CD4-positive, alpha-beta T cell treated with Interleukin-15 for 1 hour (primary cell): ENCODE results near the gene AMBRA1.
"Not testable (repeated sequence)": the region's sequence is repeated elsewhere in the genome, so short reads cannot be mapped to it uniquely, and the experiment has no call there.

Experiments used
- DNase-seq: peaks from one replicate; pipeline ENCODE4 v3.0.0-alpha.2; 2020

The AMBRA1 gene

DNA sequence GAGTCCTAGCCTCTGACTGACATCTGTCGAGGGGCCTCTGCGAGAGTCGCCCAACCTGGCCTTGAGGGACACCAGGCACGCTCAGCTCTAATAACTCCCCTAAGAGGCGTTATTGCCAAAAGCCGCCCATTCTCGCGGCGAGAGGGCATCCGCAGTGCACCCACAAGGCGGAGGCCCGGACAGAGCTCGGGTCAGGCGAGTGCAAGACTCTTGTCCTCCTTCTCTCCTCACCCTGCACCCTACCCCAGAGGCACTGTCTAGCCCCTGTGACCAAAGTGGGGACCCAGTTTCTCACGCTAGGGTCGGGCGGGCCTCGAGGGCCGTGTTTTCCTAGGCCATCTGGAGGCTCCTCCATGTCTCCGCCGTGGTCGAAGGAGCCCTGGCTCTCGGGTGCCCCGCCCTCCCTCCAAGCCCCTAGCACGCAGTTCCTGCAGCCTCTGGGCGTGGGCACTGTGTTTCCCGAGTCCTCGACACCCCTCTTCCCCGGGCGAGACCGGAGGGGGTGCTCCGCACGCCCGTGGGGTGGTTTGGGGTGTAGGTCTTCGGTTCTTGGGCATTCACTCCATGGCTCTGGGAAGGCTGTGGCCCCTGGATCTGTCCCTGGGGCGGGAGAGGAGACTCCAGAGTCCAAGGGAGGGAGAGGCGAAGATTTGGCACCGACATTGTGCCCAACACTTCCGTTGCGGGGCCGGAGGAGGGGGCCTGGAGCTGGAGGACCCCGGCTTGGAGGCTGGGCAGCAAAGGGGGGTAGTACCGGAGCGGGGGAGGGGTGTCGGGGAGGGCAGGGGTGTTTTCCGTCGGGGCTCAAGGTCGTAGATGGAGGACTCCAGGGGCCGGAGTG lies 203.3 kb downstream of the AMBRA1 start:
- DNase-seq, result no peak

DNA sequence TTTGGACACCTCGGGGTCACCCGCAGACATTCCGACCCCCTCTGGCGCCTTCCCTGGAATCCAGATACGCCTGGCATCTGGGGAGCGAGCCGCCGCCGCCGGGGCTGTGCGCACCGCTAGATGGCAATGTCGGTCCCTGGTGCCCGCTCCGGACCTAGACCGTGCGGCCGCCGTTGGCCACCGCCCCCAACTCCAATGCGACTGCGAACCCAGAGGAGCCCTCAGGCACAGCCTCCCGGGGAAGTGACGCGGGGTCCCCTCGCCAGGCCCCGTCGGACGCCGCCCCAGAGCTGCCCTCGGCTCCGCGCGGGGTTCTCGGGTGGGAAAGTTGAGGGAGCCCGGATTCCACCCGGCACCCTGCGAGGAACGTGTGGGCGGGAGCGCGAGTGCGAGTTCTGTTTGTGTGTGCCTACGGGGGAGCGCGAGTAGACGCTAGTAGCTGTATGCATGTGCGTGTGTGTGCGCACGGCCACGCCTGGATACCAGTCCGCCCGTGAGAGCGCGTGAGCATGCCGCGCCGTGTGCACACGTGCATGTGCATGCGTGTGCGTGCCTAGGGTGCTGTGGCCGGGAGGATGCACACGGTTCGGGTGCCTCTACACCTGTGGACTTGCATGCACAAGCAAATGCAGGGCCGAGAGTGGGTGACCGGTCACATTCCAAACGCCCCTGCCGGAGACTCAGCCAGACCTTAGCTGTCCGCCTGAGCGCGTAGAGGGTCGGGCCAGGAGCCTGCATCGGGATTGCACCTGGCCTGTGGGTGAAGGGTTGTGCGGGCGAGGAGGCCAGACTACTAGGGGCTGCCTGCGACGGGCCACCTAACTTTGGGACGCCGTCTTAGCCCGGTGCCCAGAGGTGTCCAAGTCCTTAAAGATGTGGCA lies 204.1 kb downstream of the AMBRA1 start:
- DNase-seq, result no peak

DNA sequence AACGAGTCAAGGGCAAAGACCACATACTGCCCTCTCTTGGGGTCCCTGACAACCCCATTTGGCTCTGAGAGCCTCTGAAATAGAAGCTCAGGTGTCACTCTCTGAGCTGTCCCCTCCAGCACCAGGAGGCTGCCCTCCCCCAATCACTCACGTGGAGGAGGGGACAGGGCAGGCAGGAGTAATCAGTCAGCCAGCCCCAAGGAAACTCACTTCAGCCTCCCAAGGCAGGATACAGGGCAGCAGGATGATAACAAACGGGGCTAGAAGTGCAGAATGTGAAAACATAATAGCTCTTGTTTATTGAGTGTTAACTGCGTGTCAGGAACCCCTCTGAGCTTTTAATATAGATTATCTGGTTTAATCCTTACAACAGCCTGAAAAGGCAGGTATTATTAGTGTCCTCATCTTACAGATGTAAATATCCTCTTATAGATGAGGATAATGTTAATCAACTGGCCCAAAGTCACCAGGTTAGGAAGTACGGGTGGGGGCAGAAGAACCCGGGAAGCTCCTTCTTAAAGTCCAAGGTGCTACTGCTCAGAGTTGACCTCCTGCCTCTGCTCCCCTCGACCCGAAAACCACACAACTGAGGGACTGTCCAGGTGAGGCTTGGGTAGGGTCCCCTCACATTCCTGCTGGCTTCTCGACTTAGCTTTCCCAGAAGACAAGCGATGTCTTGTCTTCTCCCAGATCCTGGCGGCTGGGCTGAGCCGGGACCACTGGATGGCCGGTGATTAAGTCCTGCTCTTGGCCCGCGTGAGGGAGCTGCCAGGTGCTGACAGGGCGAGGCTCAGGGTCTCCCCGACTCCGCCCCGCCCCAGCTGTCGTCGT lies 205.0 kb downstream of the AMBRA1 start:
- no peak for DNase-seq

DNA sequence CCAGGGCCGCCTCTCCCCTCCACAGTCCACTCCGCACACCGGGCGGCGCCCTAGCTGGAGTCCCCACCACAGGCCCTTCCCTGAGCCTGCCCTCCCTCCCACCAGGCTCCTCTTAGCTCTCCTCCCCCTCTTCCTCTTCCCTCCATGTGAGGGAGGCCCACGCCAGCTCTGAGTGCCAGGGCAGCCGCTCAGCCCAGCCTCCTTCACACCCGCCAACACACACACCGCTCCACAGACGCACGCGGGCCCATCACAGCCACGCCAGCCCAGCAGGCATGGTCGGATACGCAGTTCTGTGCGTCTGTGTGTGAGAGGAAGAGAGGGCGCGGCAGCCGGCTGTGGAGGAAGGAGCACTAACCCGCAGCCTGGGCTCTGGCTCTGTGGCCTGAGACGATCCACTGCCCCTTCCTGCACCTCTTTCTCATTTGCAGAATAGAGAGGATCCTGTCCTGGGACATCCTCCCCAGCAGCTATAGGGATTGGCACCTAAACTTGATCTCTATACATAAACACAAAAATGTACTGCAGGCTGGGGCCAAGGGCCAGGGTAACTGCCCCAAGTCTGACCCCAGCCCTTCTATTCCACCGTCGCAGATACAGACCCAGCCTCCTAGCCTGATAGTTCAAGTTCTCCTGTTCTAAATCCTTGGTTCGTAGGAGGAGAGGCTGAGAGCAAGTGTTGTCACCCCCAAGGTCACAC lies 205.8 kb downstream of the AMBRA1 start:
- DNase-seq, result no peak

DNA sequence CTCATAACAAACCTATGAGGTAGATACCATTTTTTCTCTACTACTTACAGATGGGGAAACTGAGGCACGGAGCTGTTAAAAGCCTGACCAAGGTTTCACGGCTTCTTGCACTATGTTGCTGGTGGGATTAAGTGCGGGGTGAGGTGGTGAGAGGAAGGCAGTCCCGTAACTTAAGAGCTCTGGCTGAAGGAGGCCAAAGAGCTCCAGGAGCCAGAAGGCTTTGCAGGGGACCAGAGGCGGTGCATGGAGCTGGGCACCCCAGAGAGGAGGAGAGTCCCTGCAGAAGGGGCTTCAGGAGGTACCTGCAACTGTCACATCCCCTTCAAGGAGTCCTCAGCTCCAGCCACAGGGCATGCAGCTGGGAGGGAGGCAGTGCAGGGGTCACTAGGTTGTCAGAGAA lies 206.4 kb downstream of the AMBRA1 start:
- no peak for DNase-seq

DNA sequence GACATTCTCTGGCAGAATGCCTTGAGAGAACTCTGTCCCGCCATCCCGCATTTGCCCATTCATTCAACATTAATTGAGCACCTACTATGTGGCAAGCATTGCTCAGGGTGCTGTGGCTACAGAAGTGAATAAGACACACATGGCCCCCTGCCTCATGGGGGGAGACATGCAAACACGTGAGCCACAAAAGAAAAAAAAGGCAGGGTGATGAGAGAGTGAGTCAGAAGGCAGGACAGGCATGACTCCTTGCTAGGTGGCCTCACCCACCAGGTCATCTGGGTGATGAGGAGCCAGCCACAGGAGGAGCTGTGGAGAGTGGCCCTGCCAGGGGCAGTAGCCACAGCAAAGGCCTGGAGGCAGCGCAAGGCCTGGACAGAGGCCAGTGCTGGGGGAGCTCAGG lies 207.1 kb downstream of the AMBRA1 start:
- DNase-seq, result no peak

DNA sequence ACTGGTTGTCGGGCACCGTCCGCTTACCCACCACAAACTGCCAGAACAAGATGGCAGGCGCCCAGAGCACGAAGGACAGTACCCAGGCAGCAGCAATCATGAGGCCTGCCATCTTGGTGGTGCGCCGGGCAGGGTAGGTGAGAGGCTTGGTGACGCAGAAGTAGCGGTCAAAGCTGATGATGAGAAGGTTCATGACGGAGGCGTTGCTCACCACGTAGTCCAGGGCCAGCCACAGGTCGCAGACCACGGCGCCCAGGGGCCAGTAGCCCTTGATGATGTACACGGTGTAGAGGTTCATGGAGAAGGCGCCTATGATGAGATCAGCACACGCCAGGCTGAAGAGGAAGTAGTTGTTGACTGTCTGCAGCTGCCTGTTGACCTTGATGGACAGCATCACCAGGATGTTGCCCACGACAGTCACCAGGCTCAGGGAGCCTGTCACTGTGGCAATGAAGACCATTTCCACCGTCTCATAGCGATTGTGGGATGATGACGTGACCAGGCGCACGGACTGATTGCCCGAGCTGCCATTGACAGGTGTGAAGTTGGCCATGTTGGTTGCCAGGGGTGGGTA lies 207.7 kb downstream of the AMBRA1 start:
- DNase-seq, result no peak

DNA sequence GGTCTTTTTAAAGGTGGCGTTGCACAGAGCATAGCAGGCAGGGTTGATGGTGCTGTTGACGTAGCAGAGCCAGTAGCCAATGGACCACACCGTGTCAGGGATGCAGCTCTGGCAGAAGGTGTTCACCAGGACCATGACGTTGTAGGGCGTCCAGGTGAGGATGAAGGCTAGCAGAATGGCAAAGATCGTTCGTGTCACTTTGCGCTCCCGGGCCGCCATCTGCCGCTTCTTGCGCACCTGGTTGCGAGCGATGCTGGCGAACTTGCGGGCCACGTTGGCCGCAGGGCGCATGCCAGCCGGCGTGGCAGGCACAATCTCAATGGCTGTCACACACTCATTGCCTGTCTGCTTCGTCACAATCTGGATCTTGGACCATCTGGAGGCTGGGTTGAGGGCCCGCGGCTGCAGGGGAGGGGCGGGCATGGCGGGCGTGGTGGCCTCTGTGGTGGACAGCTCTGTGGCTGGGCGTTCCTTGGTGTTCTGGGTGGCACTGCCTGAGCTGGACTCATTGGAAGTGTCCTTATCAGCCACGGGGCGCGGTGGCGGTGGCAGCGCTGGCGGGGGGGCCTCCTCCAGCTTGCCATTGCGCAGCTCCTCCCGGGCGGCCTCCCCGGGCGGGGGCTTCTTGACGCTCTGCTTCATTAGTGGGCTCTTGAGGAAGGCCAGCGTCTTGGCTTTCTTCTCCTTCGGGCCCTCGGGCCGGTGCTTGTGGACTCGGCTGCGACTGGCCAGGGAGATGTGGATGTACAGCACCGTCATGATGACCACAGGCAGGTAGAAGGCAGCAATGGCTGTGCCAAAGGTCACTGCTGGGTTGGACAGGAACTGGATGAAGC lies 208.4 kb downstream of the AMBRA1 start:
- no peak for DNase-seq

DNA sequence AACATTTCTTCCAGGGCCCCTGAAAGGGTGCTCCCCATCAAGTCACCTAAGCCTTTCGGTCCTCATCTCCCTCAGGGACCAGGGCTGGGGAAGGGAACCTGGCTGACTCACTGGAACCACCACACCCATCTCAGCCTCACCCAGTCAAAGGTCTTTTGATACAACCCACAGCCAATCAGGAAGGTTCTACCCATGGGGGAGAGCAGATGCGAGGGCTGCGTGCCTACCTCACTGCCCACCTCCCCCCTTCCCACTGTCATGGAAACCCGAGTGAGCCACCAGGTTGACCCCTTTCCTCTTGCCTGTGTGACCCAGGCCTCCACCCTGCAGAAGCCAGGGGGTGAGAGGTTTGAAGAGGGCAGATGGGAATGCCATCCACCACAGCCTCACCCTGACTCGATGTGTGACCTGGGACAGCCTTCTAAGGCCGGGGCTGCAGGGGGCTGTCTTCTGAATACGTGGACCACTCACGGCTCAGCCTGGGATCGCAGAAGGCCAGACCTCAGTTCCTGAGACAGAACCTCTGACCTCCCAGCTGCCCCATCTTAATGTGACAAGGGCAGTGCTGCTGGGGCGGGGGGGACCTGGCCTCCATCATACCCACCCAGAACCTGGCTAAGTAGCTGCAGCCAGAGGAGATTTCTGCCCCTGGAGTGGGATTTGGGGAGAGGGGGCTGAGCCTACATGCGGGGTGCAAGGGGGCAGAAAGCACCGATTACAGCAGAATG lies 209.7 kb downstream of the AMBRA1 start:
- DNase-seq, result no peak

DNA sequence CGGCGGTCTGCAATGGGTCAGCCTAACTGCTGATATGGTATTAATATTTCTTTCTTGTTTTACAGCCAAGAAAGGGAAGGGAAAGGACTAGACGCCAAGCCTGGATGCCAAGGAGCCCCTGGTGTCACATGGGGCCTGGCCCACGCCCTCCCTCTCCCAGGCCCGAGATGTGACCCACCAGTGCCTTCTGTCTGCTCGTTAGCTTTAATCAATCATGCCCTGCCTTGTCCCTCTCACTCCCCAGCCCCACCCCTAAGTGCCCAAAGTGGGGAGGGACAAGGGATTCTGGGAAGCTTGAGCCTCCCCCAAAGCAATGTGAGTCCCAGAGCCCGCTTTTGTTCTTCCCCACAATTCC lies 210.4 kb downstream of the AMBRA1 start:
- no peak for DNase-seq

DNA sequence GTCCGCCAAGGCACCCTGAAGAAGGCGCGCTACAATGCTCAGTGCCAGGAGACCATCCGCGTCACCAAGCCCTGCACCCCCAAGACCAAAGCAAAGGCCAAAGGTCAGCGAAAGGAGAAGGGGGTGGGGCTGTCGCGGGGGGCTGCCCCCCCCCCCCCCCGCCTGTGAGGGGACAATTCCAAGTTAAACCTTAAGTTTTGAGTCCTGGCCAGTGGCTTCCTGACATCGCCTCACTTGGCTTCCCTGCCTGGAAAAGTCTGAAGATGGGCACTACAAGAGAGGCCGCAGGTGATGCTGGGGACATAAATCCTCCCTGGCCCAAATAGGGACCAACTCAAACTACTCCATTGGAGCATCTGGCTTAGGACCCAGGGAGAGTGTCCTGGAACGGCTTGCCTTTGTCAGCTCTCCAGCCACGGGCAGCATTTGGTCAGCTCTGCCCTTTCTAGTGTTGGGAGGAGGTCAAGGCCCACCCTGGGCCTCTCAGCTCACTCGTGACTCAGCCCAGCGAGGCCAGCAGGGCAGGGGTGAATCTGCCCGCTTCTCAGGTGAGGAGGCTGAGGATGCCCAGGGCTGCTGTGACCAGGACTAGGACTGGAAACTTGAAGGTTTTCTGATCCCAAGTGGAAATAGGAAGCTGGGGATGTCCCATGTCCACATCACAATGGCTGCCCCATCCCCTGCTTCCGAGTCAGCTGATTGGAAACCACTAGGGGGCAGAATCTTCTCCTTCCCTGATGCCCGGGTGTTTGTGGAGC lies 211.0 kb downstream of the AMBRA1 start:
- no peak for DNase-seq

DNA sequence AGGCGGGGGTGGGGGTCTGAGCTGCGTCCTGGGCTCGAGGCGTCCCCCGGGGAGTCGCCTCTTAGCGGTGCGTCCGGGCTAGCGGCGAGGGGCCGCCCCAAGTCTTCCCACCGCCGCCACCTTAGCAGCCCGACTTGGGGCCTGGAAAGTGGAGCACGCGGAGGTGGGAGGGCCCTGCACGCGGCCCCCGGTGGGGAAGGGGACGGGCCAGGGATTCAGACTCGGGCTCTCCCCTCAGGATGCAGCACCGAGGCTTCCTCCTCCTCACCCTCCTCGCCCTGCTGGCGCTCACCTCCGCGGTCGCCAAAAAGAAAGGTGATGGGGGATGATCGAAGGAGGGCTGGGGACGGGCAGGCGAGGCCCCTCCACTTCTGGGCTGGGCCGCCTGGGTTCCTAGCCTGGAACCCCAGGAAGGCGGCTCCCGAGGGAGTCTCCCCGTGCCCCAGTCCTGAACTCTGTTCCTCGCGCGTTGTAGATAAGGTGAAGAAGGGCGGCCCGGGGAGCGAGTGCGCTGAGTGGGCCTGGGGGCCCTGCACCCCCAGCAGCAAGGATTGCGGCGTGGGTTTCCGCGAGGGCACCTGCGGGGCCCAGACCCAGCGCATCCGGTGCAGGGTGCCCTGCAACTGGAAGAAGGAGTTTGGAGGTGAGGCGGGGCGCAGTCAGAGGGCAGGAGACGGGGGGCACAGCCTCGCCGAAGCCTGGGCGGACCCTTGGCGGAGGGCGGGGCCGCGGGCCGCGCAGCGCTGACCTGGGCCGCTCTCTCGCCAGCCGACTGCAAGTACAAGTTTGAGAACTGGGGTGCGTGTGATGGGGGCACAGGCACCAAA lies 211.8 kb downstream of the AMBRA1 start:
- DNase-seq, result no peak

DNA sequence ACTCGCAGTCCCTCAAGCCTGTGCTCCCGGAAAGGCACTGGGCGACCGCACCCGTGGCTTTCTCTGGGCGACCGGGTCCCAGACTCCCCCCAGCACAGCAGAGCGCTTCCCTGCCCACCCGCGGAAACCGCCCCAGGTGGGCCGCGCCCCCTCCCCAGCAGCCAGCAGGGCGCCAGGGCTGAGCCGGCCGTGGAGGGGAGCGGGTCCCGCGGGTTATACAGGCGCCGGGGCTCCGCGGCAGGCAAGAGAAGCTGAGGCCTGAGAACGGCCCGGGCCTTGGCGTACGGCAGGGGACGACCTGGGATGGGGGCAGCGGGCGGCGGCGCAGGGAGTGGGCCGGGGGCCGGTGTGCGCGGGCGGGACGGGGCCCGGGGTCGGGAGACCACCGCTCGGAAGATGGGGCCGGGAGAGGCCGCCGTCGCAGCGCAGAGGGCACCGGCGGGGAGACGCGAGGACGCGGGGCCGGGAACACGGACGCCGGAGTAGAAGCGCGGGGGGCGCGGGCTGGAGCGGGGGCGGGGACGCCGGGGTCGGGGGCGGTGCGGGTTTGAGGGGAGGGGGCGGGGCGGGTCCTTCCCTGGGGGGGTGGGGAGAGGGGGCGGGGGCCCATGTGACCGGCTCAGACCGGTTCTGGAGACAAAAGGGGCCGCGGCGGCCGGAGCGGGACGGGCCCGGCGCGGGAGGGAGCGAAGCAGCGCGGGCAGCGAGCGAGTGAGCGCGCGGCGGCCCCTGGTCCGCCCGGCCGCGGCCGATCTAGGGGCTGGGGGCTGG lies 212.6 kb downstream of the AMBRA1 start, which contains the start of gene MDK:
Gene MDK (plus strand): TSS at position 622 of the 771 bp plus-strand sequence. CDS start 389 bp downstream, outside the sequence.
- no peak for DNase-seq

DNA sequence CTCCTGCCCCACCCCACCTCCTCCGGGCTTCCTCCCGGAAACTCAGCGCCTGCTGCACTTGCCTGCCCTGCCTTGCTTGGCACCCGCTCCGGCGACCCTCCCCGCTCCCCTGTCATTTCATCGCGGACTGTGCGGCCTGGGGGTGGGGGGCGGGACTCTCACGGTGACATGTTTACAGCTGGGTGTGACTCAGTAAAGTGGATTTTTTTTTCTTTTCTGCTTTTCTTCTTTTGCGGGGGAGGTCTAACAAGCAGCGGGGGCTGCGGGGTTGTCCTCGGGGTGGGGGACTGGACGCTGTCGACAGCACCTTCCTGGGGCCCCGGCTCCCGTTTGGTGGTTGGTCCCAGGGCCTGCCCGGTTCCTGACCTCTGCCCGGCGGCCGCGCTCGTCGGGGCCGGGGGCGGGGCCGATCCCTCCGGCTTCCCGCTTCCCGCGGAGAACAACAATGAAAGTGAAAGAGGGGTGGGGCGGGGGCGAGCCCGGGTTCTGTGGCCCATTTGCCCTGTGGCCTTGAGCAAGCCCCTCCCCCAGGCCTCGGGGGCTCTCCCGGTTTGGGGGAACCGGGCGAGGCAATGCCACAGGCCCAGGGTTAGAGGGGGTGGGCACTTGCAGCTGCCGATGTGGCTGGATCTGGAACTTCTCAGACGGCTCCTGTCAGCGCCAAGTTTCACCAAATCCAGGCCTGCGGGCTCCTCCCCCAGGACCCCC lies 213.3 kb downstream of the AMBRA1 start:
- peak; percentile 45 for DNase-seq

DNA sequence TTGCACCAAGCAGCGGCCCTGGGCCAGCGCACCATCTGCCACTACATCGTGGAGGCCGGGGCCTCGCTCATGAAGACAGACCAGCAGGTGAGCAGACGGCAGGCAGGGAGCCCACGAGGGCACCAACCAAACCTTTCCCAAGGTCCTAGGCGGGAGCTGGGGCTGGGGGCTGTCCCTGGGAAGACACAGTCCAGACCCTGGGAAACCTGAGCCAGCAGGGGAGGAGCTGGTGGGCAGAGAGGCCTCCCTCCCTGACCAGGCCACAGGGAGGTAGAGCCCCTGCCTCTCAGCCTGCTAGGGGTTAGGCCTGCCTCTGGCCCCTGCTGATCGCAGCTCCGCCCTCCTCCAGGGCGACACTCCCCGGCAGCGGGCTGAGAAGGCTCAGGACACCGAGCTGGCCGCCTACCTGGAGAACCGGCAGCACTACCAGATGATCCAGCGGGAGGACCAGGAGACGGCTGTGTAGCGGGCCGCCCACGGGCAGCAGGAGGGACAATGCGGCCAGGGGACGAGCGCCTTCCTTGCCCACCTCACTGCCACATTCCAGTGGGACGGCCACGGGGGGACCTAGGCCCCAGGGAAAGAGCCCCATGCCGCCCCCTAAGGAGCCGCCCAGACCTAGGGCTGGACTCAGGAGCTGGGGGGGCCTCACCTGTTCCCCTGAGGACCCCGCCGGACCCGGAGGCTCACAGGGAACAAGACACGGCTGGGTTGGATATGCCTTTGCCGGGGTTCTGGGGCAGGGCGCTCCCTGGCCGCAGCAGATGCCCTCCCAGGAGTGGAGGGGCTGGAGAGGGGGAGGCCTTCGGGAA lies 214.1 kb downstream of the AMBRA1 start:
- DNase-seq, result not testable (repeated sequence)

DNA sequence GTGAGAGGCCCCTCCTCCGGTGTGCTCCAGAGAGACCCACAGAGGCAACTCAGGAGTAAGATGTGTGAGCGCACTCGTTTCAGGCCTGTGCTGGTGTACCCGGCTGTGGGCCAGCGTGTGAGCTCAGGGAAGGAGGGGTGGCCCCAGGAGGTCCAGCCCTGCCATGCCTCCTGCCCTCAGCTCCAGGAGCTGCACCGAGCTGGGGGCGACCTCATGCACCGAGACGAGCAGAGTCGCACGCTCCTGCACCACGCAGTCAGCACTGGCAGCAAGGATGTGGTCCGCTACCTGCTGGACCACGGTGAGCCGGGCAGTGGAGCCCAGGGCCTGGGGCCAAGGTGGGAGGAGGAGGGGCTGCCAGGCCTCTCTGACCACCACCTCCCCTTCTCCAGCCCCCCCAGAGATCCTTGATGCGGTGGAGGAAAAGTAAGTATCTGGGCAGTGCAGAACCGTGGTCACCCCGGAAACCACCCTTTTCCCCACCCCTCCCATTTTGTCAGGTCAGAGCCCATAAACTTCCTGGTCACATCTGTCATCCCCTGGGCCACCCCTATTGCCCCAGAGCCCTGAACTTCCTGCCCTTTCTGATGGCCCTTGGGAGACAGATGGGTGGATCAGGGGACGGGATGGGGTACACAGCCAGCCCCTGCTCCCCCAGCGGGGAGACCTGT lies 214.9 kb downstream of the AMBRA1 start:
- DNase-seq, result no peak
